Adrenal gland (tissue), 5 donors: ENCODE results near the gene CDH4.

ENCODE experiments used
- POLR2A ChIP-seq, 2 donors: fragments of 450-650 bp; IDR thresholded peaks; one replicate each; pipeline ENCODE4 v1.6.1; 2017; ENCODE audit warnings: antibody characterized with exemption in 2 of 2, mild to moderate bottlenecking in 2 of 2, moderate library complexity in 1 of 2
- TF ChIP-seq, protein P1 (sequence below), 6 experiments: fragments of 450-650 bp in 4 of 6; fragments of 200-600 bp in 2 of 6; sonication (generic) in 1 of 6; IDR thresholded peaks; 1 replicate in 5 of 6; 2 replicates in 1 of 6; pipeline versions ENCODE4 v1.5.1 to v1.8.0; 2016 to 2021; ENCODE audit warnings: antibody characterized with exemption in 6 of 6, mild to moderate bottlenecking in 2 of 6, moderate library complexity in 1 of 6
- donor health status: DM: no; HTN: no; CAD: no.

DNA sequence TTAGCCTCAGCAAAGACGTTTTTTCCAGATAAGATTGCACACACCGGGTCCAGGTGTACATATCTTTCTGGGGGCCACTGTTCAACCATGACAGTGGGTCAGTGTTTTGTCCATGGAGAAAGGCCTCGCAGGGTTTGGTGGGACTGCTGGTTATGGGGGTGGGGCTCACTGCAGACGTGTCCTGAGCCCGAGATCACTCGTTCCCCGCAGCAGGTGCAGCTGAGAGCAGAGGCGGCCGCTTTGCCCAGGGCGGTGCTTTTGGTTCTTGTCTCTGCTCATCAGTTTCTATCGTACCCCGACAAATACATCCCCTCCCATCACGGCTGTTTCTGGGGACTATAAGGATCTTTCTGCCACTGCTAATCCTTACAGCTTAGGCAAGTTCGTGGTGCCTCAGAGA is 166.9 kb downstream of the CDH4 start:
- TF ChIP-seq, protein P1, sequence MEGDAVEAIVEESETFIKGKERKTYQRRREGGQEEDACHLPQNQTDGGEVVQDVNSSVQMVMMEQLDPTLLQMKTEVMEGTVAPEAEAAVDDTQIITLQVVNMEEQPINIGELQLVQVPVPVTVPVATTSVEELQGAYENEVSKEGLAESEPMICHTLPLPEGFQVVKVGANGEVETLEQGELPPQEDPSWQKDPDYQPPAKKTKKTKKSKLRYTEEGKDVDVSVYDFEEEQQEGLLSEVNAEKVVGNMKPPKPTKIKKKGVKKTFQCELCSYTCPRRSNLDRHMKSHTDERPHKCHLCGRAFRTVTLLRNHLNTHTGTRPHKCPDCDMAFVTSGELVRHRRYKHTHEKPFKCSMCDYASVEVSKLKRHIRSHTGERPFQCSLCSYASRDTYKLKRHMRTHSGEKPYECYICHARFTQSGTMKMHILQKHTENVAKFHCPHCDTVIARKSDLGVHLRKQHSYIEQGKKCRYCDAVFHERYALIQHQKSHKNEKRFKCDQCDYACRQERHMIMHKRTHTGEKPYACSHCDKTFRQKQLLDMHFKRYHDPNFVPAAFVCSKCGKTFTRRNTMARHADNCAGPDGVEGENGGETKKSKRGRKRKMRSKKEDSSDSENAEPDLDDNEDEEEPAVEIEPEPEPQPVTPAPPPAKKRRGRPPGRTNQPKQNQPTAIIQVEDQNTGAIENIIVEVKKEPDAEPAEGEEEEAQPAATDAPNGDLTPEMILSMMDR (IDR thresholded peaks at IDR 0.05): no peak
- no peak for TF ChIP-seq POLR2A (IDR thresholded peaks at IDR 0.05)
